GM21717 (cell line): ENCODE measurements around the gene NEGR1.

Experiments used
- ATAC-seq: cut with Tn5 transposase; IDR thresholded peaks from one replicate; pipeline ENCODE4 v1.9.1; 2021; ENCODE audit warnings: mild to moderate bottlenecking, moderate library complexity; ENCODE audit not compliant: unreplicated experiment

The NEGR1 gene

DNA sequence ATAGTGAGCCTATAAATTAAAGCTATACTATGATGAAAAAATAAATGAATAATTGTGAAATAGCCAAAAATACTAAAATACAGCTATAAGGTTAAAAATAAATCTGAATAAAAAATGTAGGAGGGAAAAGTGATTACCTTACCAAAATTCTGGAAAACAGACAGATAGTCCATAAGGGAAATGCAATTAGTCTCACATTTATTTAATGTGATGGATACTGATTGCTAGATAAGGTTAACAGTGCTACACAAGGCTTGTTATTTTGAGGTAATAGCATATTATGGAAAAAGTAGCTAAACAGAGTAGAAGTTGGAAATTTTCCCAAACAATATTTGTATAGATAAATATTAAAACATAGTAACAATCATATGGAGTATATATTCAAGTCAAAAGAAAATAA lies 413.0 kb downstream of the NEGR1 start:
- ATAC-seq: no peak

DNA sequence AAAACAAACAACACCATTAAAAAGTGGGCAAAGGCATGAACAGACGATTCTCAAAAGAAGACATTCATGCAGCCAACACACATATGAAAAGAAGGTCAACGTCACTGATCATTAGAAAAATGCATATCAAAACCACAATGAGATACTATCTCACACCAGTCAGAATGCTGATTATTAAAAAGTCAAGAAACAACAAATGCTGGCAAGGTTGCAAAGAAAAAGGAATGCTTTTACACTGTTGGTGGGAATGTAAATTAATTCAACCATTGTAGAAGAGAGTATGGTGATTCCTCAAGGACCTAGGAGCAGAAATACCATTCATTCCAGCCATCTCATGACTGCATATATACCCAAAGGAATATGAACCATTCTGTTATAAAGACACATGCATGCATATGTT lies 419.6 kb downstream of the NEGR1 start:
- ATAC-seq: no peak

DNA sequence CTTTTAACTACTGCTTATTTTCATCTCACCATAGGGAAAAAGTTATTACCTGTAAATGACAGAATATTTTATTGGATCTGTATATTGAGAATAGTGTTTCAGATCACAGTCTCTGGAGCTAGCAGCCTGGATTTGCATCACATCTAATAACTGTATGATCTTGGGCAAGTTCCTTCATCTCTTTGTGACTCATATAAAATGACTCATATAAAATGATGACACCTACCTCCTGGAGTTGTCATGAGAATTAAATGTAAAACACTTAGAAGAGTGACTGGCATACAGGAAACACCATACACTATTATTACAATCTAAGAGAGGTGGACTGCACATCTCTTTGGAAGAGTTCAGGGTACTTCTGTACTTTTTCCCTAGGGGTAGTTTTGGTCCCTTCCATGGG lies 421.3 kb downstream of the NEGR1 start:
- no peak for ATAC-seq

GRCh38 chr1:71859806-71860205 lies 422.5 kb downstream of the NEGR1 start:
- ATAC-seq: no peak

DNA sequence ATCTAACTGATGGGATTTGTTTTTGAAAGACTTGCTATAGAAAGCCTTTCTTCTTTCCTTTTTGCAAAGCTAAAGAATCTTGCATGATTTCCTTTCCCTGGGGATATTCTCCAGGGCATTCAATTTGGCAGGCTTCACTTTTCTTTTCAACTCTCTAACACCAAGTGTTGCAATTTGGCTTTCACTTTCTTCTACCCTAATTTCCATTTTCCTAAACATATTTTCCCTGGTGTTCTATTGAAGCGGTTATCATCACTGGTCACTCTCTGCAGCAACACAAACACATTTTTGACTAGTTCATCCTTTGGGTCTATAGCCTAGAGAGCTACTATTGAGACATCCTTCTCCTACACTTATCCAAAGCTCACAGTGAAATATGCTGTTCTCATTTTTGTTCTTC lies 424.5 kb downstream of the NEGR1 start:
- ATAC-seq: no peak

GRCh38 chr1:71853360-71853759 lies 429.0 kb downstream of the NEGR1 start:
- no peak for ATAC-seq

DNA sequence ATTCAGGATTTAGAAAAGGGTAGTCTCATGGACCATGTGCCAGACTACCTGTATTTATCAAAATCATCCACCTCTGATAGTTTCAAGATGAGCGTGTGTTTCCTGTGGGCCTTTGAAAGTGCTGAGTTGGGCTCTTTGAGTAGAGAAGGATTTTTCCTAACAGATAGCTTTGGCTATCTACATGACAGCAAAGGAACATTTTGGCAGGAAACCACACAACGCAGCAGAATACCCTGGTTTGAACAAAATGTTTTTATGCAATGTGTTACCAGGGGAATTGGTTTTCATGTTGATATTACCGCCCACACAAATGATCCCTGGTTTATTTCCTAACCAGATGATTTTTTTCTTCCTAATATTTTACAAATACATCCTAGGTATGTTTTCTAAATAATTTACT lies 431.4 kb downstream of the NEGR1 start:
- no peak for ATAC-seq

DNA sequence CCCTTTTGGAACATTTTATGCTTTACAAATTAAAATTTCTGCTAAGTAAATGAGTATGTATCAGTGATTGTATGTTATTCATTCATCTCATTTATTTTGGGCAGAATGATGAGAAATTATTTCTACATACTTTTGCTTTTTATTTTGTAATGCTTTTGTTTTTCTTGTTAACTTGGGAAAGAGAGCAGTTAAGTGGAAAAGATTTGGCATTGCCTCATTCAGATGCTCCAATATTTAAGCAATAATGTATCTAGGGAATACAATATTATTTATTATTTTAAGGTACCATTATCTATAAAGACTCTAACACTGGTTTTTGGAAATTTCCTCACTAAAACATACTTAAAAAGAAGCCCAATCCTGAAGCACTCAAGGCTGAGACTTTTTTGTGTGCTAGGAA lies 431.8 kb downstream of the NEGR1 start:
- ATAC-seq: no peak

DNA sequence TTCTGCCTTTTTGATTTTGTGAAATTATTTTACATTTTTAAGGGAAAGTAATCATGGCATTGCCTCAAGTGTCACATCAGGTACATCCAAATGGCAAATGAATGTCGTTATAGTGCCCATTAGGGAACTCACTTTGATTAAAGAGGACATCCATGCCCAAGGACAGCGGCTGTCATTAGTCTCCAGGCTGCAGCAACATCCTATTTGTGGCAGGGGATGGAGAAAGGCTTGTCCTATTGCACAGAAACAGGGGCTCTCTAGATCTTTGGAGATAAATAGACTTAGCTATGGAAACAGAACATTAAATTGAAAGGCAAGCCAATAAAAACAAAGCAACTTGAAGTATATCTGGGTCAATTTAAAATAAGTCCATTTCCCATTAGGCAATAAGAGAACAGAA lies 439.3 kb downstream of the NEGR1 start:
- ATAC-seq: no peak

- no peak for ATAC-seq
Measured at GRCh38 chr1:71839876-71840275, 442.5 kb downstream of the NEGR1 start.

GRCh38 chr1:71836904-71837303 lies 445.4 kb downstream of the NEGR1 start:
- ATAC-seq: no peak

GRCh38 chr1:71835442-71835813 lies 446.9 kb downstream of the NEGR1 start:
- peak; percentile 63 for ATAC-seq

DNA sequence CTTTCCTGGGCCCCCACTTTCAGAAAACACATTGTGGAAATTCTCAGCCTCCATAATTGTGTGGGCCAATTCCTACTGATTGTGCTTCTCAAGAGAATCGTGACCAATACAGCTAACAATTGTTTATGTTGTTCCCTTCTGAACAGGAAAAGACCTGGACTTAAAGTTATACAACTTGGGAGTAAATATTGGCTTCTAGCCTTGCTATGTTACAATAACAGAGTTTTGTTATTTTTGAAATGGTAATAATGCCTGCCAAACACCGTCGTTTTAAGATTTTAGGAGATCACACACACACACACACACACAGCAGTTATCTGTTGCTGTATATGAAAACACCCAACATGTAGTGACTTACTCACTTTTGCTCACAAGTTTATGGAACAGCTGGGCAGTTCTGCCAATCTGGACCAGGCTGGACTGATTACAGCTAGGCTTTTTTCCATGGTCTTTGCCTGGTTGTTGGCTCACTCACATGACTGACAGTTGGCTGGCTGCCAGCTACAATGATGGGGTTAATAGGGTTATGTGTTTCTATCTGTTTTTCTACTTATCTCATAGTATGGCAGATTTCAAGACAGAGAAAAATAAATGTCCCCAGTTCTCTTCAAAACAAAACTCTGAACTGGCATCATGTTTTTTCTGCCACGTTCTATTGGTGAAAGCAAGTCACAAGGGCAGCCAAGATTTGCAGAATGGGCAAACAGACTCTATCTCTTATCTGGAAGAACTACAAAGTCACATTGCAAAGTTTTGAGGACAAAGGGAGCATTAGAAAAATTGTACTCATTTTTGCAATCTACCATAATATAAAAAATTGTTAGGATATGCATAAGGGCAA lies 447.5 kb downstream of the NEGR1 start:
- ATAC-seq: no peak

- no peak for ATAC-seq
Measured at GRCh38 chr1:71831646-71832045, 450.7 kb downstream of the NEGR1 start.

DNA sequence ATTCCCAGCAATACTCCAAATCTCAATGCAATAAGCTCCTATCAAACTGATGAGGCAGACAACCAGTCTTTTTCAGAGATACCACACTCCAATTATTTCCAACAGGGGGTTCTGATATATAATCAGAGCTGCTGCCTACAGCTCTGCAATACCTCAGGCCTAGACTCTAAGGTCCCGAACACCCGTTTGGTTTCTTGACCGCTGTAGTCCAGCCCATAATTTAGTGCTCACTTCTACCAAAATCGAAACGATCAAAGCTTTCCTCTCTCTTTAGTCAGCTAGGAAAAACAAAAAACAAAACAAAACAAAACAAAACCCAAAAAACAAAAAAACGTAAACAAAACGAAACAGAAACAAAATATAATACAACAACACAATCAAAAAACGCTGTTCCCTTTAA lies 453.0 kb downstream of the NEGR1 start:
- no peak for ATAC-seq

DNA sequence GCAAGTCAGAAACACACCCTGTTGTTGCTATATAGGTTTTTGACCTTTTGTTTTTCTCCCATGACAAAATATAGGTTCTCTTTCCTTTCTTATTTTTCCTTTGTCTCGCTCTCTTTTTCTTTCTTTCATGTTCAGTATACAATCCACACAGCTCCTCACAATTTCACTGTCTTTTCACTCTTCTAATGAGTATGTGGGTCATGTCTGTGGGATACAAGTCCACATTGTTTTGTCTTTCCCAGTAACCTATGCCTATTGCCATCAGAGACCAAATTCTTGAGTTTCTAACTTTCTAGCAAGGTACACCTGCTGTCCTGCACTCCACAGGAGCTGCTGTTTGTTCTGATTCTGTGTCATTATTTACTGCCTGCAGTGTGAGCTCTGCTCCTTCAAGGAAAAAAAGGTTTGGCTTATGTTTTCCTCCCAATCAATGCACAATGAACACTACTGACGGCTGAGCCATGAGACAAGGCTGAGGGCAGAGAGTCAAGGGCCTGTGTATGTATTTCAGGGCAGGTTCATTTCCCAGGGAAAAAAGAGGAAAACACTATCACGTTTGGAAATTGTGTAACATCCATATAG lies 453.8 kb downstream of the NEGR1 start:
- no peak for ATAC-seq

- no peak for ATAC-seq
Measured at GRCh38 chr1:71823708-71824305, 458.5 kb downstream of the NEGR1 start.

DNA sequence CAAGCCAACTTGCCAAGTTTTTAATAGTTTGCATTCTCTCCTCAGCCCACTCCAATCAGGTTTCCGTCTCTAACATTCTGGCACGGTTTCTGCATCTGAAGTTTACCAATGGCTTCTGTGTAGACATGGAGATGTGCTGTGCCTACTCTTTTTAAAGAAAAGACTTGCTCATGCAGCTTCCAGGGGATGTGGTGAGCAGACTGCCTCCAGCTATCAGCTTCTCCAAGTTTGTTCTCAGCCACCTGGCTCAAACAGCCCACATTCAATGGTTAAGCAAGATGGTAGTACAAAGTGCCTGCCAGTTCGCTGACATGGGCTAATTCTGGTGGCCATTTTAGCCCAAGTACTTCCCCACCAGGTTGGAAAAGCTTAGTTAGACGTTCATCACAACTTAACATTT lies 465.3 kb downstream of the NEGR1 start:
- no peak for ATAC-seq

- ATAC-seq: no peak
Measured at GRCh38 chr1:71809085-71809484, 473.3 kb downstream of the NEGR1 start.

GRCh38 chr1:71804140-71804539 lies 478.2 kb downstream of the NEGR1 start:
- no peak for ATAC-seq

GRCh38 chr1:71796006-71796405 lies 486.3 kb downstream of the NEGR1 start:
- no peak for ATAC-seq

DNA sequence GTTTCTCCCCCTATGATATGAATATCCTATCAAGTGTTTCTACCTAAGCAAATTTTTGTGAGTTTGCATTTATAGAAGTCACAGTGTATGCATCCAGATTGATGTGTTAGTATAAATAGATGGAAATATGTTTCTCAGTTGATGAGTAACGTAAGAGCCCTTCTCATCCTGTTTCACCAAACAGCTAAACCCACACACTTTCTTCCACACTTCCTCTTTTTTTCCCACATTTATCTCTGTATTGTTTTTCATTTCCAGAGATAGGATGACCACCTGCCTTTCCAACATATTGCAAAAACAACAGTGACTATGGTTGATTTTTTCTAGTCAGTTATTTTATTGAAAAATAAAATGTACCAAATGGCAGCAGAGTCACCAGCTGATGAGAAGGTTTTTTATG lies 490.1 kb downstream of the NEGR1 start:
- no peak for ATAC-seq
